Neural cell (in vitro differentiated cells): ENCODE data around the gene DRD2. TPM values are rescaled to one million over a fixed set of nuclear protein-coding genes. Genes with fewer than 3 reads are reported as not detected.

Experiments used
- H2AFZ ChIP-seq: fragments of 200-600, 300-800 bp; sonication (generic), shearing (Covaris generic); 2 replicates; pipeline ENCODE4 v1.6.0; 2014; ENCODE audit warnings: low read depth, mild to moderate bottlenecking, antibody characterized with exemption, low read length, moderate library complexity
- H3F3A ChIP-seq: fragments of 200-600 bp; shearing (Covaris generic); 2 replicates; pipeline ENCODE4 v1.6.1; 2016; ENCODE audit warnings: mild to moderate bottlenecking, moderate library complexity, mixed read lengths, antibody characterized with exemption, low read length; ENCODE audit not compliant: insufficient read depth, poor library complexity, severe bottlenecking
- H3K27ac ChIP-seq: fragments of 200-600, 300-800 bp; sonication (generic), shearing (Covaris generic); 2 replicates; pipeline ENCODE4 v1.5.1; 2014; ENCODE audit warnings: mild to moderate bottlenecking, low read length, moderate library complexity
- H3K27me3 ChIP-seq: fragments of 300-800, 200-600 bp; sonication (generic), shearing (Covaris generic); 2 replicates; pipeline ENCODE4 v1.6.0; 2014; ENCODE audit warnings: mild to moderate bottlenecking, low read depth, low read length, moderate library complexity; ENCODE audit not compliant: insufficient read depth
- H3K36me3 ChIP-seq: fragments of 300-800, 200-600 bp; sonication (generic), shearing (Covaris generic); 2 replicates; pipeline ENCODE4 v1.5.1; 2014; ENCODE audit warnings: mild to moderate bottlenecking, antibody characterized with exemption, low read length, moderate library complexity; ENCODE audit not compliant: insufficient read depth
- H3K4me2 ChIP-seq: fragments of 300-800, 200-600 bp; sonication (generic), shearing (Covaris generic); 2 replicates; pipeline ENCODE4 v1.6.0; 2014; ENCODE audit warnings: mild to moderate bottlenecking, low read length
- H3K4me3 ChIP-seq: fragments of 300-800, 200-600 bp; sonication (generic), shearing (Covaris generic); 2 replicates; pipeline ENCODE4 v1.5.1; 2014; ENCODE audit warnings: mild to moderate bottlenecking, low read length, moderate library complexity
- H3K79me2 ChIP-seq: fragments of 200-600 bp; shearing (Covaris generic); replicated peaks from 2 replicates; pipeline ENCODE4 v1.6.0; 2014; ENCODE audit warnings: mild to moderate bottlenecking, low read length, moderate library complexity; ENCODE audit not compliant: insufficient read depth
- H3K9ac ChIP-seq: fragments of 300-800, 200-600 bp; sonication (generic), shearing (Covaris generic); 2 replicates; pipeline ENCODE4 v1.6.1; 2016; ENCODE audit warnings: mild to moderate bottlenecking, low read length, mixed read lengths
- H3K9me2 ChIP-seq: fragments of 200-600 bp; shearing (Covaris generic); 2 replicates; pipeline ENCODE4 v1.6.1; 2016; ENCODE audit warnings: mild to moderate bottlenecking, low read length, mixed read lengths; ENCODE audit not compliant: insufficient read depth
- H3K9me3 ChIP-seq: fragments of 200-600, 300-800 bp; sonication (generic), shearing (Covaris generic); 2 replicates; pipeline ENCODE4 v1.6.1; 2016; ENCODE audit warnings: mild to moderate bottlenecking, mixed run types, low read length, moderate library complexity, mixed read lengths
- H4K20me1 ChIP-seq: fragments of 200-600 bp; shearing (Covaris generic); 2 replicates; pipeline ENCODE4 v1.6.1; 2016; ENCODE audit warnings: mild to moderate bottlenecking, mixed run types; ENCODE audit not compliant: insufficient read depth
- CTCF ChIP-seq: fragments of 450-650 bp; IDR thresholded peaks from 2 replicates; pipeline ENCODE4 v1.5.1; 2014; ENCODE audit warnings: antibody characterized with exemption, mild to moderate bottlenecking, moderate library complexity; ENCODE audit not compliant: poor library complexity, severe bottlenecking
- EP300 ChIP-seq: fragments of 450-650 bp; conservative IDR thresholded peaks from 2 replicates; pipeline ENCODE4 v1.6.1; 2014; ENCODE audit warnings: antibody characterized with exemption, mild to moderate bottlenecking, moderate library complexity; ENCODE audit not compliant: poor library complexity, severe bottlenecking
- EZH2 ChIP-seq: fragments of 200-600, 300-800 bp; shearing (Covaris generic), sonication (generic); IDR thresholded peaks from 2 replicates; pipeline ENCODE4 v1.6.1; 2014; ENCODE audit warnings: antibody characterized with exemption, low read length, borderline replicate concordance, mild to moderate bottlenecking; ENCODE audit not compliant: insufficient read depth, poor library complexity, severe bottlenecking
- MXI1 ChIP-seq: fragments of 450-650 bp; conservative IDR thresholded peaks from 2 replicates; pipeline ENCODE4 v1.6.1; 2014; ENCODE audit warnings: antibody characterized with exemption, mild to moderate bottlenecking; ENCODE audit not compliant: poor library complexity, severe bottlenecking
- POLR2AphosphoS5 ChIP-seq: IDR thresholded peaks from 2 replicates; pipeline ENCODE4 v1.6.1; 2012
- RAD21 ChIP-seq: fragments of 450-650 bp; conservative IDR thresholded peaks from 2 replicates; pipeline ENCODE4 v1.6.1; 2014; ENCODE audit warnings: antibody characterized with exemption, mild to moderate bottlenecking, moderate library complexity
- REST ChIP-seq: IDR thresholded peaks from 2 replicates; pipeline ENCODE4 v1.6.1; 2012; ENCODE audit warnings: borderline replicate concordance
- SMC3 ChIP-seq: fragments of 450-650 bp; conservative IDR thresholded peaks from 2 replicates; pipeline ENCODE4 v1.6.1; 2014; ENCODE audit warnings: antibody characterized with exemption, mild to moderate bottlenecking, moderate library complexity; ENCODE audit not compliant: poor library complexity
- TAF1 ChIP-seq: IDR thresholded peaks from 2 replicates; pipeline ENCODE4 v1.6.1; 2012; ENCODE audit warnings: low read depth
- polyA plus RNA-seq: library from polyadenylated mRNA; depleted of rRNA; stranded (reverse); fragments of >200 nt; gene quantifications from 2 replicates; pipeline ENCODE4 v1.2.3, GENCODE V29; 2014

The DRD2 gene
- polyA plus RNA-seq, 1 donor from 2014 or later: 0.24 TPM

DNA sequence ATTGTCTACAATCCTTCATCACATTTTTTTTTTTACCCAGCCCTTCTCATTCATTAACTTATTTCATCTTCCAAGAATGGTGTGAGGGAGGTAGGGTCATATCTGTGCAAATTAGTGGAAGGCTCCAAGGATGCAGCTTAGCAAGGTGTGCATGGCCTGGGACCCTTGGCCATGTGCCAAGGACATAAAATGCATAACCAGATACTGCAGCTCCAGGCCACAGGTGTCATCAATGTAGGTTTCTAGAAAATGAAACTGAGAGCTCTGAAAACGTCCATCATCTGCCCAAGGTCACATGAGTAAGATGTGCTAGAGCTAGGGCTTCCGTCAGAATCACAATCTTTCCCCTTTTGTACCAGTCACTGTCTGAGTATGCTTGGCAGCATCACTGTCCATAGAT lies 57.8 kb downstream of the DRD2 start:
- Histone ChIP-seq H3K27ac (no peak overlapping the region), H3K36me3 (no peaks in the 10 kb centered on the region), H3K4me3 (no peak overlapping the region), H3K9me3 (no peaks in the 10 kb centered on the region), H3K79me2 (no peaks in the 10 kb centered on the region), H4K20me1 (no peaks in the 10 kb centered on the region), H3K9me2 (no peaks in the 10 kb centered on the region), H2AFZ (no peak overlapping the region), H3K27me3 (no peaks in the 10 kb centered on the region), H3K4me2 (no peak overlapping the region), H3F3A (no peaks in the 10 kb centered on the region), H3K9ac (no peak overlapping the region)
- no peak for TF ChIP-seq TAF1
- no peak for TF ChIP-seq CTCF
- TF ChIP-seq EZH2: no peak
- no peak for TF ChIP-seq RAD21
- no peak for TF ChIP-seq SMC3
- no peak for TF ChIP-seq POLR2AphosphoS5
- TF ChIP-seq MXI1: no peak
- no peak for TF ChIP-seq REST
- TF ChIP-seq EP300: no peak

GRCh38 chr11:113415343-113415742 lies 59.9 kb downstream of the DRD2 start:
- H3K27ac ChIP-seq: no peak overlapping the region
- no peak for TF ChIP-seq REST
- no peak for TF ChIP-seq EP300
- TF ChIP-seq EZH2: no peak
- TF ChIP-seq SMC3: no peak
- TF ChIP-seq RAD21: no peak
- TF ChIP-seq MXI1: no peak
- no peak for TF ChIP-seq CTCF
- no peak for TF ChIP-seq POLR2AphosphoS5
- TF ChIP-seq TAF1: no peak
- no peak overlapping the region for H3K9ac ChIP-seq
- H2AFZ ChIP-seq: no peak overlapping the region
- H3K36me3 ChIP-seq: no peaks in the 10 kb centered on the region
- H3K4me3 ChIP-seq: no peak overlapping the region
- no peaks in the 10 kb centered on the region for H3F3A ChIP-seq
- no peaks in the 10 kb centered on the region for H4K20me1 ChIP-seq
- H3K4me2 ChIP-seq: no peak overlapping the region
- H3K79me2 ChIP-seq: no peaks in the 10 kb centered on the region
- no peaks in the 10 kb centered on the region for H3K27me3 ChIP-seq
- H3K9me2 ChIP-seq: no peaks in the 10 kb centered on the region
- no peaks in the 10 kb centered on the region for H3K9me3 ChIP-seq
